Measurements from ENCODE around the gene TTYH1.

- TF ChIP-seq CTCF (conservative IDR thresholded peaks at IDR 0.05 in 1 of 2, IDR thresholded peaks at IDR 0.05 in 1 of 2; ENCODE audit: low read depth in 1 of 2, low read length in 2 of 2) (no peak), EZH2 (IDR thresholded peaks at IDR 0.05; ENCODE audit: low read length, missing control alignments) (no peak)
These were observed 4.2 kb upstream of the TTYH1 start for GRCh38 chr19:54411033-54411432.

All from fibroblast of lung (primary cell).